Pons (tissue), 1 donor: ENCODE results near the gene ANKRD40CL.
"Not testable (repeated sequence)": the region's sequence is repeated elsewhere in the genome, so short reads cannot be mapped to it uniquely, and the experiment has no call there.

Experiments
- DNase-seq: peaks from one replicate; pipeline ENCODE4 v3.0.0-alpha.2; 2016; ENCODE audit warnings: low spot score

ANKRD40CL gene, protein sequence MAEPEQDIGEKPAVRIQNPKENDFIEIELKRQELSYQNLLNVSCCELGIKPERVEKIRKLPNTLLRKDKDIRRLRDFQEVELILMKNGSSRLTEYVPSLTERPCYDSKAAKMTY

GRCh38 chr17:50767446-50767845, at the start of gene ANKRD40CL:
TSS of gene ANKRD40CL (minus strand) at chr17:50767518. CDS start at chr17:50766913, 605 bp downstream.
- DNase-seq = no peak

GRCh38 chr17:50816271-50816670, 49.0 kb upstream of the ANKRD40CL start:
- no peak for DNase-seq

DNA sequence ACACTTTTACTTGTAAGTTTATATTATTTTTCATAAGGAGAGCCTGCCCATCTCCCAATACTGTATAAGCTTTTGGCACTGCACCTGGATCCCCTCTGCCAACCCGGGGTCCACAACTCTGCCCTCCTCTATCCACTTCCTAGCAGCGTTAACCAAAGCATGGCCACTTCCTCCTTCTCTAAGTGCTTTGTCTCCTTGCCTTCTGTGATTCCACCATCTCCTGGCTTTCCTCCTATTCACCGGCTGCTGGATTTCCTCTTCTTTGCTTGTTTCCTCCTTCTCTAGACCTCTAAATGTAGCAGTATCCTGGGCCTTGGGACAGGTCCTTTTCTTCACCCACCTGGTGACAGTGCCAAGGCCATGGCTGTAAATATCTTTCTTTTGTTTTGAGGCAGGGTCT, 48.1 kb upstream of the ANKRD40CL start:
- no peak for DNase-seq

- DNase-seq = no peak
These were observed 46.3 kb upstream of the ANKRD40CL start for GRCh38 chr17:50813583-50813982.

- no peak for DNase-seq
These were observed 41.6 kb upstream of the ANKRD40CL start for GRCh38 chr17:50808888-50809287.

GRCh38 chr17:50808413-50808812, 41.1 kb upstream of the ANKRD40CL start:
- no peak for DNase-seq

DNA sequence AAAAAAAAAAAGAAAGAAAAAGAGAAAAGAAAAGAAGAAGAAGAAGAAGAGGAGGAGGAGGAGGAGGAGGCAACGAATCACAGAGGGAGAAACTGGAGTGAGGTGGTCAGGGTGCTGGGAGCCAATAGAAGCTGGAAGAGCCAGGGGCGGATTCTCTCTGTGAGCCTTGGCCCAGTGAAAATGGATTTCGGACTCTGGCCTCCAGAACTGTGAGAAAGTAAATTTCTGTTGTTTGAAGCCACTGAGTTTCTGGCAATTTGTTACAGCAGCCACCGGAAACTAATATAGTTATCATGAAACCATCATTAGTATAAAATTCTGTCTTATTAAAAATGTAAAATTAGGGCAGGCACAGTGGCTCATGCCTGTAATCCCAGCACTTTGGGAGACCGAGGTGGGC, 40.4 kb upstream of the ANKRD40CL start:
- DNase-seq = no peak

DNA sequence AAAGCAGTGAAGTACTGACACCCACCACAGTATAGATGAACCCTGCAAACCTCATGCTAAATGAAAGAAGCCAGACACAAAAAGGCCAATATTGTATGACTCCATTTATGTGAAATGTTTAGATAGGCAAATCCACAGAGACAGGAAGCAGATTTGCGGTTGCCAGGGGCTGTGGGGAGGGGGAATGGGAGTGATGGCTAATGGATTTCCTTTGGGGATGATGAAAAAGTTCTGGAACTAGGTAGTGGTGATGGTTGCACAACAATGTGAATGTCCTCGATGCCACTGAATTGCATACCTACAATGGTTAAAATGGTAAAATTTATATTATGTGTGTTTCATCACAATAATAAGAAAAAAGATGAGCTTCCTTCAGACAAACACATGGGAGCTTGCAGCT, 39.7 kb upstream of the ANKRD40CL start:
- DNase-seq = no peak

- no peak for DNase-seq
These were observed 38.9 kb upstream of the ANKRD40CL start for GRCh38 chr17:50806141-50806643.

DNA sequence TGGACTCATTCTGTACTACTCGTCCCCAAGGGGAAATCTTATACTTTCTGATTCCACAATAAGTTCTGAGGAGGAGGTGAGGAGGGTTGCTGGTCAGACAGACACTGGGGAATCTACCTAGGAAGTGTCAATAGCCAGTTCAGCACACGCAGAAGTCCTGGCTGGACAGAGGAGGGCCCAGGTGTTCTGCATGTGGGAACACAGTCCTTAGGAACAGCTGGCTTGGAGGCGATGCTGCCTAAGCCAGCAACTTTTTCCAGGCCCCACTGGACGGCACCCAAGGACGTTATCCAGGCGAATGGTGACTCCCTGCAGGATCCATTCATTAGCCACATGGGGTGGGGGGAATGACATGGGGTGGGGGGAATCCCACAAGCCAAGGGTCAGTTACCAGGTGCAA, 38.2 kb upstream of the ANKRD40CL start:
- no peak for DNase-seq

DNA sequence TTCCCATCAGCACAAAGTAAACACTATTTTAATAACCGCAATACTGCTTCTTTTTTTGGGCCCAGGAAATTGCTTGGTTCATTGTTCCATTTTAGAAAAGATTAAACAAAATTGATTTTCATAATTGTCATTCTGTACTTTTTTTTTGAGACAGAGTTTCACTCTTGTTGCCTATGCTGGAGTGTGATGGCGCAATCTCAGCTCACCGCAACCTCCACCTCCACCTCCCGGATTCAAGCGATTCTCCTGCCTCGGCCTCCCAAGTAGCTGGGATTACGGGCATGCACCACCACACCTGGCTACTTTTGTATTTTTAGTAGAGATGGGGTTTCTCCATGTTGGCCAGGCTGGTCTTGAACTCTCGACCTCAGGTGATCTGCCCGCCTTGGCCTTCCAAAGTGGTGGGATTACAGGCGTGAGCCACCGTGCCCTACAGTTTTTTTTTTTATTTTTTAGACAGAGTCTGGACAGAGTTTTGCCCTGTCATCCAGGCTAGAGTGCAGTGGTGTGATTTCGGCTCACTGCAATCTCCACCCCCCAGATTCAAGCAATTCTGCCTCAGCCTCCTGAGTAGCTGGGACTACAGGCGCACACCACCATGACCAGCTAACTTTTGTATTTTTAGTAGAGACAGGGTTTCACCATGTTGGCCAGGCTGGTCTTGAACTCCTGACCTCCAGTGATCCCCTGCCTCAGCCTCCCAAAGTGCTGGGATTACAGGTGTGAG, 37.6 kb upstream of the ANKRD40CL start:
- not testable (repeated sequence) for DNase-seq

GRCh38 chr17:50803676-50804075, 36.4 kb upstream of the ANKRD40CL start:
- no peak for DNase-seq

DNA sequence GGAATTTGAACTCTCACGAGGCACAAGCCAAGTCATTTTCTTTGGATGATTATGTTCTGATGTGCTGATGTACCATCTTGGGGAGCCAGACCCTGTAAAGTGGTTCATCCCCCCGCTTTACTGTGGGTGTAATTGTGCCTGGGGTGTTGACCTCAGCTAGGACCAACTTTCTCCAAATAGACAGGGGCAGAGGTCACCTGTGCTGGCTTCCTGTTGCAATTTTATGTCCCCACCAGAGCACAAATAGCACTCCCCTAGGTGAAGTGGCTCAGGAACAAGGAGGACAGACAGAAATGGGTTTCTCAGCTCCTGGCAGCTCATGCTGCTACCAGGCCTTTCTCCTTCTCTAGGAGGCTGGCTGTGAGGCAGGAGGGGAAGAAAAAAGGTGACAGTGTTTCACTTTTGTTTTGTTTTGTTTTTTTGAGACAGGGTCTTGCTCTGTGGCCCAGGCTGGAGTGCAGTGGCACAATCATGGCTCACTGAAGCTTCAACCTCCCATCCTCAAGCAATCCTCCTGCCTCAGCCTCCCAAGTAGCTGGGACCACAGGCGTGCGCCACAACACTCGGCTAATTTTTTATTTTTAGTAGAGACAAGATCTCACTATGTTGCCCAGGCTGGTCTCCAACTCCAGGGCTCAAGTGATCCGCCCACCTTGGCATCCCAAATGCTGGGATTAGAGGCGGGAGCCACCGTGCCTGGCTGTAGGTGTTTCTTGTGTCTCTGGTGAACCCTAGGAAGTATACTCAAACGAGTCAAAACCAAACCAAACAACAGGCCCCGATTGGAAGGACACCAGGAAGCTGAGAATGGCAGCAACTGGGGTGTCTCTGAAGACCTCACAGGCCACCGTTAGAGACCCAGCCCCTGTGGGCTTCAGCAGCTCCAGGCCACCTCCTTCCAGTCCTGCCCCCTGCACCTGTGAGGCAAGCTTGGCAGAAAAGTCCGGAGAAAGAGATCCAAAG, 35.6 kb upstream of the ANKRD40CL start:
- DNase-seq = no peak

- no peak for DNase-seq
These were observed 32.9 kb upstream of the ANKRD40CL start for GRCh38 chr17:50800196-50800700.

DNA sequence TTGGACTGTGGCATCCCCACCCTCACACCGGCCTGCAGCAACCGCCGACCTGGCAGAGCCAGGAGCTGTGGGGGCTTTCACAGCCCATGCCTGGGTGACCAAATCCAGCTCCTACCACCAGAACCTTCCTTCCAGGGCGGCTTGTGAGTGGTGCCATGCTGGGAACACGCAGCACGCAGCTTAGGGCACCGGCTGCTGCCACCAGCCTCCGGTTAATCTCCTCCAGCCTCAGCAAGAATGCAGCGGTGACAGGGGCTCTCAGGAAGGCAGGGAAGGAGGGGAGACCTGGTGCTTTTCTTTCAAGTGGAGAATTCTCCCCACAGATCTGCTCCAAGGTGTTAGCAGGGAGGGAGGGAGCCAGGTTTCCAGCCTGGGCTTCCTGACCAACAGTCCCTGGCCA, 32.3 kb upstream of the ANKRD40CL start:
- no peak for DNase-seq

GRCh38 chr17:50798424-50799288, 31.3 kb upstream of the ANKRD40CL start:
- DNase-seq = no peak

DNA sequence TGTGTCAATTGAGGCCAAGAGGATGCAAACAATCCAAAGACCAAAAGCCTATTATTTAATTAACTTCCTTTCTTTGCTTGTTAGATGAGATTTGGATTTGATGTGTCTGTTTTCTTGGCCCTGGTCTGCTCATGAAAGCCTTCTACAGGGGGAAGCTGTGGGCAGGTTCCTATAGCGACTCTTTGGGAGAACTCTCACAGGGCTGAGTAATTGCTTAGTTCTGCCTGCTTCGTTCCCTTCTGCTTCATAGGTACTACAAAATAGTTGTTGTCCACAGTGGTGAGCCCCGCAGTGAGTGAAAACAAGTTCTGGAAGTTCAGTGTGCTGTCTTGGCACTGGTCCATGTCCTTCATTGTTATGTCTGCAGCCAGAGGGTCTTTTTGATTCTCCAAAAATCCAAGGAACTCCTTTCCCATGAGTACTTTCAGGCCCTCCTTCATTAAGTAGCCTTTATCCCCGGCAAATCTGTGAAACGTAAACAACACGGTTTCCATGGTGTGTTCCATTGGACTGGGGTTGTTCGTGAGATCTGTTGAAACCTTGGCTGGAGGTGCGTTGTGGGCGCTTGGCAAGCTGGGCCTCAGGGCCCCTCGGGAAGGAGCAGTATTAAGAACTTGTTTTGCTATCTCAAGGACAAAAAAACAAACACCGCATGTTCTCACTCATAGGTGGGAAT, 30.0 kb upstream of the ANKRD40CL start:
- DNase-seq = no peak

DNA sequence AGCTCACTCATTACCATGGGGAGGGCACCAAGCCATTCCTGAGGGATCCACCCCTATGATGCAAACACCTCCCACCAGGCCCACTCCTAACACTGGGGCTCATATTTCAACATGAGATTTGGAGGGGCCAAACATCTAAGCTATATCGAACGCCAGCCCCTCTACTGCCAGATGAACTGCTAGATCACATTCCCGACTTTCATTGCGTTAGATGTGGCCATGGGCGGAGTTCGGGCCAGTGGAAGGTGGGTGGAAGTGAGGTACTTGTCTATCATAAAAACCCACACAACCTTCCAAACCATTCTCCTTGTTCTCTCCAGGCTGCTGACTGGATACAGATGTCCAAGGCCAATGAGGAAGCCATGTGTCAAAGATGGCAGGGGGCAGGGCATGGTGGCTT, 27.0 kb upstream of the ANKRD40CL start:
- no peak for DNase-seq

DNA sequence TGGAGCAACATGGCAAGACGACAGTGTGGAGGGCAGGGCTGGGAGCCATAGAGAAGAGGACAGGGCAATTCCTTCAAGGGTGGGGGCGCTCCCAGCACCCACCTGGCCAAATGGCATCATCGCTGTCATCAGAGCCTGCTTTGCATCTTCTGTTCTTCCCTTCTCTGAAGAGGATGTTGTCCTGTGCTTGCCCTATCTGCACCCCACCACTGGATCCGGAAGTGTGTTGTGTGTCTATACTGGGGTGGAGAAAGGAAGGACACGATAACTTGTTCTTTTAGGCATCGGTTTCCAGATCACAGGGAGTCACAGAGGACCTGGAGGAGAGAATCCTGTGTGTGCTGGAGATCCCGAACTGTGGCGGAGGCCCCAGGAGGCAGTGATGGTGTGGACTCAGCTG, 25.7 kb upstream of the ANKRD40CL start:
- DNase-seq = no peak

DNA sequence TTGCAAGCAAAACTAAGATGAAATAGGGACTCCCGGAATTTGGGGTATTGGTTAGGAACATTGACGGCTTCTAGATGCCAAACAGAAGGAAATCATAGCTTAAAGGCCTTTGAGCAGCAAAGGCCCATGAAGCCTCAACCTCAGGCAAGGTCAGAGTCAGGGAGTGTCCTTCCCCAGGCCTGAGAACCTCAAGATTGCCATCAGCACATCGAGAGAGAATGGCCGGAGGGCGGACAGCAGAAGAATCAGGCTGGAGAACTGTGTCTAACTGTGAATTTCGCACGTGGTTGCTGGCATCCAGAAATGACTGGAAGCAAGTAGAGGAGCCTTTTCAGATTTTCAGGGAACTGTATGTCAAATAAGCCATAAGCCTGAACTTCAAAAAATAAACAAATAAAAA, 24.8 kb upstream of the ANKRD40CL start:
- no peak for DNase-seq

DNA sequence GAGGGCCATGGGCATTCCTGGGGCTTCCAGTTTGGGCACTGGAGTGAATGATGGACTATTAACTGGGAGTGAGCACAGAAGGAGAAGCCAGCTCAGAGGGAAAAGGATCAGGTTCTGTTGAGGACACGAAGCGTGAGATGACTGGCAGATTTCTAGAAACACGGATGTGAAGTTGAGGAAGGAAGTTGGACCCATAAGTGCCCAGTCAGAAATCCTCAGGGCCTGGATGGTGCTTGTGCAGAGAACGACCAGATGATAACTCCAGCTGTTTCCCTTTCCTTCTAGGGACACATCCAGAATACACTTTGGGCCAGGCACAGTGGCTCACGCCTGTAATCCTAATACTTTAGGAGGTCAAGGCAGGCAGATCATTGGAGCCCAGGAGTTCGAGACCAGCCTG, 23.3 kb upstream of the ANKRD40CL start:
- DNase-seq = no peak
